Measurements from ENCODE around the gene ACIN1.
A peak's percentile ranks its signal among the peaks of the same experiment; 100 is the strongest.

Gene ACIN1

DNA sequence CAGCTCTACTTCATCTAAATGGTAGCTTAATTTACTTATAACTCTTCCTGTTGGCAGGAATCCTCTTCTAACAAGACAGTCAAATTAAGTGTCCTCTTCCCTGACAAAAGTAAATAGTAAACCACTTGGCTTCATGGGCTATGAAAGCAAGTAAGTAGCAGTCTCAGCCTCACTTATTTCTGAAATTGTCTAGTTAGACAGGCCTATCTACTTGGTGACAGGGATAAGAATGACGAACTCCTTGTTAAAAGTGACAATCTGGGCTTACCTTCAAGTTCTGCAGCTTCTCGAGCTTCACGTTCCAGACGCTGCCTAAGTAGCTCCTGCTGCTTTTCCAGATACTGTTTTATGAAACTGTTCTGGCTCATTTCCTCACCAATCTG lies 4.7 kb downstream of the ACIN1 start:
- H3K4me1 ChIP-seq (ENCODE audit: control insufficient read depth, insufficient read depth, low read length), result peaks cover 14% of the 10 kb centered on the region
- H3K27me3 ChIP-seq (ENCODE audit: control insufficient read depth, insufficient read depth, low read length), result no peaks in the 10 kb centered on the region
- H3K9ac ChIP-seq (ENCODE audit: low read depth, low read length), result no peak overlapping the region
- H3K4me3 ChIP-seq (ENCODE audit: low read length), result no peak overlapping the region
- H3K4me2 ChIP-seq (ENCODE audit: low read length), result no peak overlapping the region
- H3K9me3 ChIP-seq (replicated peaks; ENCODE audit: low read length), result no peaks in the 10 kb centered on the region
- peaks cover 73% of the 10 kb centered on the region for H3K36me3 ChIP-seq (ENCODE audit: insufficient read depth, low read length)

DNA sequence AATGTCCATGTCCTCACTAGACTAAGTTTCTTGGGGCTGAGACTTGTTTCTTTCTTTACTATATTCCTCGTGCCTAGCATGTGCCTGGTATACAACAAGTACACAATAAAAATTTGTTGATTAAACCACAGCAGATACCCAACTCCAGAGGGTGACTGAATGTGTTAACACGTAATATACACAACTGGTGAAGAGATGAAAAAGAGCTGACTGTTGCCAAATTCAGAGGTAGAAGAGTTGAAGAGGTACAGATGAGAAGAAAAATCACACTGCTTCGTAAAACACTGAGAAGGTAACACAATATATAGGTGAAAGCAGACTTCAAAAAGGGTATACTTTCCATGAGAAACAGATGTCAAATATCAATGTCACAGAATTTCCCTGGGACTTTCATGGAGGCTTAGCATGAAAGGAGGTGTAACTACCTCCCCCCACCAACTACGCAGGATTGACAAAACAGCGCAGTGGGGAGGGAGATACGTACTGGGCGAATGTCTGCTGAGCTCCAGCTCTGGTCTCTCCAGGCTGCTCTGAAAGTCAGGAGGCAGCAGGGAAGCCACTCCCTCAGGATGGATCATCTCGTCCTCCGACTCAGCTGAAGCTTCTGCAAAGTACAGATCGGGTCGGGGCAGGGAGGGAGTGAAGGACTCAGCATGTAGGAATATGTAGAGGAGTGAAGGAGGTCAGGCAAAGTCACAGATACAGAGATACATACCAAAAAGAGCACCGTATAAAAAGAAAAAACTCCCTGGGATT lies 5.3 kb downstream of the ACIN1 start:
- no peak overlapping the region for H3K4me2 ChIP-seq (ENCODE audit: low read length)

DNA sequence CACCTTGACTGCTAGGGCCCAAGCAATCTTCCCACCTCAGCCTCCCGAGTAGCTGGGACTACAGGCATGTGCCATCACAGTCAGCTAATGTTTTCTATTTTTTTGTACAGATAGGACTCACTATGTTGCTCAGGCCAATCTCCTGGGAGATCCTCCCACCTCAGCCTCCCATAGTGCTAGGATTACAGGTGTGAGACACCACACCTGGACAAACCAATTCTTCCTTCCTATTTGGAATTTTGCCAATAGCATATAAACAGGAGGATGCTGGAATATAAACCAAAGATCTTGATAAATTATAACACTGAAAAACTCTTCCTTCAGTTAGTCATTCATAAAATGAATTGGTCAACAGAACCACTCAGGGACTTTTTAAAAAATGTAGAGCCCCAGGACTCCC lies 8.4 kb downstream of the ACIN1 start:
- Histone ChIP-seq H3K36me3 (ENCODE audit: insufficient read depth, low read length) (peaks cover 75% of the 10 kb centered on the region), H3K4me2 (ENCODE audit: low read length) (no peak overlapping the region), H3K4me3 (ENCODE audit: low read length) (no peak overlapping the region), H3K27me3 (ENCODE audit: control insufficient read depth, insufficient read depth, low read length) (no peaks in the 10 kb centered on the region), H3K9me3 (replicated peaks; ENCODE audit: low read length) (no peaks in the 10 kb centered on the region), H3K4me1 (ENCODE audit: control insufficient read depth, insufficient read depth, low read length) (no peaks in the 10 kb centered on the region), H3K9ac (ENCODE audit: low read depth, low read length) (no peak overlapping the region)

More for the DNA sequence above, 5.3 kb downstream of the ACIN1 start:
- Histone ChIP-seq H3K9ac (ENCODE audit: low read depth, low read length) (no peak overlapping the region), H3K4me1 (ENCODE audit: control insufficient read depth, insufficient read depth, low read length) (peaks cover 14% of the 10 kb centered on the region), H3K4me3 (ENCODE audit: low read length) (no peak overlapping the region), H3K27me3 (ENCODE audit: control insufficient read depth, insufficient read depth, low read length) (no peaks in the 10 kb centered on the region), H3K9me3 (replicated peaks; ENCODE audit: low read length) (no peaks in the 10 kb centered on the region), H3K36me3 (ENCODE audit: insufficient read depth, low read length) (peaks cover 78% of the 10 kb centered on the region)

DNA sequence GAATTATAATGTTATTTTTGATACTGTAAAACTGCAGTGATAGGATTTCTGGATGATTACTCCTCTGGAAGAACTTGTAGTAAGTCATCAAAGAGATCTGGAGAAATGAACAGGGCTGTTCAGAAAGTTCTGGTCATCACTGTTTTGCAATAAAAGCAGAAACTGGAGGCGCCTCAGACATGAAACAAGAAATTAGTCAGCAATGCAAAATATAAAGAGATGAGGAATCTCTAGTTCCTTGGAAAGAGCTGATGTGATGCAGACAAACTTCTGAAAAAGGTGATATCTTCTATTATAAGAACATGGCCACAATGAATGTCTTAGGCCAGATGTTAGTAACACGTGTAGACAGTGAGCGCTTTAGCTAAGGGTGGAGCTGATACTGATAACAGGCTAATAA lies 9.5 kb downstream of the ACIN1 start:
- H3K4me3 ChIP-seq (ENCODE audit: low read length), result no peak overlapping the region
- peaks cover 81% of the 10 kb centered on the region for H3K36me3 ChIP-seq (ENCODE audit: insufficient read depth, low read length)
- H3K27me3 ChIP-seq (ENCODE audit: control insufficient read depth, insufficient read depth, low read length), result no peaks in the 10 kb centered on the region
- no peaks in the 10 kb centered on the region for H3K9me3 ChIP-seq (replicated peaks; ENCODE audit: low read length)
- peaks cover 10% of the 10 kb centered on the region for H3K4me1 ChIP-seq (ENCODE audit: control insufficient read depth, insufficient read depth, low read length)
- H3K4me2 ChIP-seq (ENCODE audit: low read length), result no peak overlapping the region
- H3K9ac ChIP-seq (ENCODE audit: low read depth, low read length), result no peak overlapping the region

DNA sequence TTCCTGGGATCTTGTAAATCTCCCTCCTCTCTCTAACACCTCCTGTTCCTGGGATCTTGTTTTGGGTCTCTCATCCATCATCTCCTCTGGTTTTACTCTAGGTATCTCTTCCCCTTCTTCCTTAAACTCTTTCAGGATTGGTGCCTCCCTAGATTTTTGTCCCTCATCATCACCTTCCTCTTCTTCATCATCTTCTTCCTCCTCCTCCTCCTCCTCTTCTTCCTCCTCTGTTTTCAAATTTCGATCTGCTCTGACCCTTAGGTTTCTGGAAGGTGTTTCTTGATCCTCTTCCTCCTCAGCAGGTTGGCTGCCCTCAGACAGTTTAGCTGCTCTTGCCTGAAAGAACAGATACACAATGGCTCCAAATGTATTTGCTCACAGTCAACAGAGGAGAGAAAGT lies 14.5 kb downstream of the ACIN1 start:
- peaks cover 39% of the 10 kb centered on the region for H3K4me1 ChIP-seq (ENCODE audit: control insufficient read depth, insufficient read depth, low read length)
- H3K9me3 ChIP-seq (replicated peaks; ENCODE audit: low read length), result no peaks in the 10 kb centered on the region
- H3K4me2 ChIP-seq (ENCODE audit: low read length), result no peak overlapping the region
- H3K4me3 ChIP-seq (ENCODE audit: low read length), result no peak overlapping the region
- H3K36me3 ChIP-seq (ENCODE audit: insufficient read depth, low read length), result peaks cover 76% of the 10 kb centered on the region
- H3K9ac ChIP-seq (ENCODE audit: low read depth, low read length), result peak overlapping the region; percentile 11
- no peaks in the 10 kb centered on the region for H3K27me3 ChIP-seq (ENCODE audit: control insufficient read depth, insufficient read depth, low read length)

DNA sequence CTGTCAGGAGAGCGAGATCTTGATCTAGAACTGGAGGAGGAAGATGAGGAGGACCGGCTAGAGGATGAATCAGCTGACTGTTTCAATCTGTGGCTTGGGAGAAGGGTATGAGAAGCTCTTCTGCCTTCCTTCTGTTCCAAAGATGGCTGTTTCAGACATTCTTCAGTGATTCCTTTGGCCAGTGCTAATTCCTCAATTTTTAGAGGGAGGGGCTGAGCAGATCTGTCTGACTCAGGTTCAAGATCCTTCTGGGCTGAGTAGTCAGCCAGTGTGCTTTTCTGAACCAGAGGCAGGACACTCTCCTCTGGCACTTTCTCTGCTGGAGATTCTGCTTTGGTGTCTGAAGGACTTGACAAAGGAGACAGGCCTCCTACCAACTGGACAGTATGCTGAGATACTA lies 15.2 kb downstream of the ACIN1 start:
- peak overlapping the region; percentile 5 for H3K4me3 ChIP-seq (ENCODE audit: low read length)
- peaks cover 76% of the 10 kb centered on the region for H3K36me3 ChIP-seq (ENCODE audit: insufficient read depth, low read length)
- no peaks in the 10 kb centered on the region for H3K9me3 ChIP-seq (replicated peaks; ENCODE audit: low read length)
- no peaks in the 10 kb centered on the region for H3K27me3 ChIP-seq (ENCODE audit: control insufficient read depth, insufficient read depth, low read length)
- peak overlapping the region; percentile 75 for H3K9ac ChIP-seq (ENCODE audit: low read depth, low read length)
- peak overlapping the region; percentile 60 for H3K4me2 ChIP-seq (ENCODE audit: low read length)
- peaks cover 39% of the 10 kb centered on the region for H3K4me1 ChIP-seq (ENCODE audit: control insufficient read depth, insufficient read depth, low read length)

DNA sequence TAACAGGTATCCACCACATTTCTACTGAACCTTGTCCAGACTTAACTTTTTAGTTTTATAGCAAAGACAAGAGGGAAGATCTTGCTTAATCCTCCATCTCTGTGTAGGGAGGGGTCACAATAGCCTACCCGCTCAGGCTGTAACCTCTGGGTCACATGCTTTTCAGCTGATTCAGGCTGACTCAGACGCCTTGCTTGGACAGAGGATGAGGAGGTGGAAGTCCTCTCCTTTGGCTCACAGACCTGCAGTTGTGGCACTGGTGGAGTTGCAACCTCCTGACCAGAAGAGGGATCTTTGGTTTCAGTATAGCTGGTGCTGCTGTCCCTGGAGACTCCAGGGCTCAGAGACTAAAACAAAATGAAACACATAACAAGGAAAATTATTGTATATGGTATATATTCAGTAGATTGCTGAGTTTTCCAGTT lies 16.2 kb downstream of the ACIN1 start:
- Histone ChIP-seq H3K9me3 (replicated peaks; ENCODE audit: low read length) (no peaks in the 10 kb centered on the region), H3K36me3 (ENCODE audit: insufficient read depth, low read length) (peaks cover 82% of the 10 kb centered on the region), H3K4me1 (ENCODE audit: control insufficient read depth, insufficient read depth, low read length) (peaks cover 39% of the 10 kb centered on the region), H3K27me3 (ENCODE audit: control insufficient read depth, insufficient read depth, low read length) (no peaks in the 10 kb centered on the region), H3K9ac (ENCODE audit: low read depth, low read length) (peak overlapping the region; percentile 75), H3K4me2 (ENCODE audit: low read length) (peak overlapping the region; percentile 63), H3K4me3 (ENCODE audit: low read length) (peak overlapping the region; percentile 24)

DNA sequence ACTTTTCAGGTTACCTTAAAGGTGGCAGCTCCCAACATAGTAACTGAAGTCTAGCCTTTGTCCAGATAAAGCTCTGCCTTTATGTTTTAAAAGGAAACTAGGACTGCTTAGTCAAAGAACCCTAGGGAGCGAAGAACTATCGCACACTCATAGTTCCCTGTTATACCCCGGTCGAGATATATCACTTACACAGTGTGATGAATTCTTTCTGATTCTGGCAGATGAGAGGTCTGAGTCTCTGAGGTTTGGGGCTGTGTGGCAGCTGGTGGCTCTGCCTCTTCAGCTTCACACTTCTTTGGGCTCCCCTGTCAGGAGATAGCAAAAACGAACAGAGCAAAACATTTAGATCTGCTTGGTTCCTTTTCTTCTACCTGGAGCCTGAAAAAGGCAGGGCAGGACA lies 17.0 kb downstream of the ACIN1 start:
- Histone ChIP-seq H3K4me2 (ENCODE audit: low read length) (peak overlapping the region; percentile 63), H3K9me3 (replicated peaks; ENCODE audit: low read length) (no peaks in the 10 kb centered on the region), H3K27me3 (ENCODE audit: control insufficient read depth, insufficient read depth, low read length) (no peaks in the 10 kb centered on the region), H3K4me1 (ENCODE audit: control insufficient read depth, insufficient read depth, low read length) (peaks cover 39% of the 10 kb centered on the region), H3K9ac (ENCODE audit: low read depth, low read length) (peak overlapping the region; percentile 75), H3K4me3 (ENCODE audit: low read length) (peak overlapping the region; percentile 17), H3K36me3 (ENCODE audit: insufficient read depth, low read length) (peaks cover 82% of the 10 kb centered on the region)

DNA sequence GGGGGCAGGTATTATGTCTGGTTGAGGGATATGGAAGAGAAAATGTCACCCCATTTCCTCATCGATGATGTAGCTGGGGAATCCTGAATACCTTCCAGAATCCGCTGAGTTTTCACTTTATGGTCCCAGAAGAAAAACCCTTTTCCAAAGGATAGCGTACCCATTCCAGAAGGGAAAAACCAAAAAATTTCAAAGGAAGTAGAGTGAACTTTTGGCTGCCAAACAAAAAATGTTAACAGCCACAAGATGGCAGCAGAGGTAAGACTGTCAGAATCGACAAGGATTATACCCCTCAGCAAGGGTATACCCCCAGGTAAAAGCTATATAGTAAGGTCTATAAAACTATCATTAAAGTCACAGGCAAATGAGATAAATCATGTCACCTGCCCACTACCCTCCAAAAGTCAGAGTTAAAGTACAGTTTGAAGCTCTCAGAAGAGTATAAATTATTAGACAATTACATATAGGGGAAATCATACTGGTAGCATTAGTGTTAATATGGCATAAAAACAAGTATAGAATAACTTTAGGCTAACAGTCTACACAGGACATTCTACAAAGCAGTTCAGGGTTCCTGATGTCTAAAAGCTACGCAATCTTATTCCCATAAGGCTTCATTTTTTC lies 18.0 kb downstream of the ACIN1 start:
- Histone ChIP-seq H3K9ac (ENCODE audit: low read depth, low read length) (no peak overlapping the region), H3K4me3 (ENCODE audit: low read length) (no peak overlapping the region), H3K4me1 (ENCODE audit: control insufficient read depth, insufficient read depth, low read length) (peaks cover 45% of the 10 kb centered on the region), H3K9me3 (replicated peaks; ENCODE audit: low read length) (no peaks in the 10 kb centered on the region), H3K4me2 (ENCODE audit: low read length) (no peak overlapping the region), H3K27me3 (ENCODE audit: control insufficient read depth, insufficient read depth, low read length) (no peaks in the 10 kb centered on the region), H3K36me3 (ENCODE audit: insufficient read depth, low read length) (peaks cover 88% of the 10 kb centered on the region)

DNA sequence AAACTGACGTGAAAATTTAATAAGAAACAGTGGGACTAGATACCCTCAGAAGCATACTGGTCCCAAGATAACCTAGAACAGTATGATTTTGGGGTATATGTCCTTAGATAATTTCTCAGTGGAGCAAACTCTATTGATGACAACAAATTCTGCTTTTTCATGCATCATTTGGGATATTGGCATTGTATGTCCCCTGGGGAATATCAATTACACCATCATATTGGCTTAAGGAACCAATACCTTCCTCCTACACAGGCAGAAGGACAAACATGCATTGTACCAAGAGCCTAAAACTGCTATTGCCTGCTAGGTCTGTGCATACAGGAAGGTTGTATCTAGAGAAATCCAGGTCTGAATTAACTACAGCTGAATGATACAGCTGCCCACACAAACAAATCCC lies 20.0 kb downstream of the ACIN1 start:
- Histone ChIP-seq H3K36me3 (ENCODE audit: insufficient read depth, low read length) (peaks cover 68% of the 10 kb centered on the region), H3K4me1 (ENCODE audit: control insufficient read depth, insufficient read depth, low read length) (peaks cover 41% of the 10 kb centered on the region), H3K27me3 (ENCODE audit: control insufficient read depth, insufficient read depth, low read length) (no peaks in the 10 kb centered on the region), H3K4me2 (ENCODE audit: low read length) (no peak overlapping the region), H3K4me3 (ENCODE audit: low read length) (no peak overlapping the region), H3K9ac (ENCODE audit: low read depth, low read length) (no peak overlapping the region), H3K9me3 (replicated peaks; ENCODE audit: low read length) (no peaks in the 10 kb centered on the region)

DNA sequence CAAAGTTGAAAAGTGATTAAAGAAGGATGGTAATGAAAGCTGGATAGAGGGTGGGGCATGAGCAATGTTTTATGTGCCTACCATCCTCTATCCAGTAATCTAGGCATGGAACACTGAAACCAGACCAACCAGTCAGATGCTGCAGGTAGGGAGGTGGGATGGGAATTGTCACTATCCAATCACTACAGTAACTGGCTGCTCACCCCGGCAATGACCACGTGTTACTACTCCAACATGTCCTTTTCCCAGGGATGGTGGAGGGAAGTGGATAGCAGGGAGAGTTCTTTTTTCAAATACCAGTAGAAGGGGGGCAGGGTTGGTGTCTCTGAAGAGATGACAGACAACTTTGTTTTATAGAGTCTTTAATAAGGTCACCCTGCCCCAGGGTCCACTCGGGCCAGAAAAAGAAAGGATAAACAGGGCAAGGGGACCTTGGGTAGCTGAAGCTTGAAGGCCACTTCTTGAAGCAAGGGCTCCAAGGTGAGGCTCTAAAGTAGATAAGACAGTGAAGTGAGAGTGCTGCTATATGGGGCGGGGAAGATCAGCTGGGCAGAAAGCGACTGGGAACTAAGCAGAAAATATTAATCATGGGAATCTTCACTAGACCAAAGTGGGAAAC lies 22.9 kb downstream of the ACIN1 start:
- Histone ChIP-seq H3K36me3 (ENCODE audit: insufficient read depth, low read length) (peaks cover 58% of the 10 kb centered on the region), H3K9me3 (replicated peaks; ENCODE audit: low read length) (no peaks in the 10 kb centered on the region), H3K4me1 (ENCODE audit: control insufficient read depth, insufficient read depth, low read length) (peaks cover 37% of the 10 kb centered on the region), H3K9ac (ENCODE audit: low read depth, low read length) (peak overlapping the region; percentile 97), H3K4me3 (ENCODE audit: low read length) (peak overlapping the region; percentile 29), H3K4me2 (ENCODE audit: low read length) (peak overlapping the region; percentile 91), H3K27me3 (ENCODE audit: control insufficient read depth, insufficient read depth, low read length) (no peaks in the 10 kb centered on the region)

Measured in skeletal muscle satellite cell (primary cell).